ENCODE measurements around the gene DEPDC4. TPM values are rescaled to one million over a fixed set of nuclear protein-coding genes. Genes with fewer than 3 reads are reported as not detected.
A peak's percentile ranks its signal among the peaks of the same experiment; 100 is the strongest.
"Not testable (repeated sequence)": the region's sequence is repeated elsewhere in the genome, so short reads cannot be mapped to it uniquely, and the experiment has no call there.

The DEPDC4 gene
- total RNA-seq, 1 experiment from 2014 or later, result 3.2 TPM

- no peak overlapping the region for H4K91ac ChIP-seq (ENCODE audit: insufficient read length, low read depth, low read length)
- no peaks in the 10 kb centered on the region for H3K9me3 ChIP-seq (ENCODE audit: control insufficient read depth, low read depth, low read length)
- H3K56ac ChIP-seq (ENCODE audit: insufficient read length, low read depth, low read length), result no peak overlapping the region
- no peaks in the 10 kb centered on the region for H3K27me3 ChIP-seq (ENCODE audit: insufficient read depth, low read length)
- WGBS (ENCODE audit: extremely low coverage, insufficient read length, low lambda C conversion rate), result no CpG with 5 or more reads among the region's 11 CpGs
- H3K4me2 ChIP-seq (ENCODE audit: insufficient read depth, insufficient read length, low read length), result peak overlapping the region; percentile 94
- no peak overlapping the region for H3K4ac ChIP-seq (ENCODE audit: low read depth, low read length)
- no peak overlapping the region for H2BK5ac ChIP-seq (ENCODE audit: insufficient read length, low read length)
- no peak overlapping the region for H4K8ac ChIP-seq (replicated peaks; ENCODE audit: insufficient read length, low read depth, low read length)
- H3K27ac Mint-ChIP-seq, result peak overlapping the region; percentile 80 to 100 (median 98); a peak in 6 of 7 replicates
- H4K20me1 ChIP-seq (ENCODE audit: control insufficient read depth, insufficient read depth, insufficient read length), result no peaks in the 10 kb centered on the region
- H3K18ac ChIP-seq (ENCODE audit: insufficient read length, low read depth, low read length), result no peak overlapping the region
- H2BK15ac ChIP-seq (ENCODE audit: low read depth, low read length), result no peak overlapping the region
- peaks cover 17 to 18% of the 10 kb centered on the region in 2 experiments for H3K4me1 Mint-ChIP-seq
- no peak overlapping the region for H2BK120ac ChIP-seq (ENCODE audit: low read depth, low read length, poor library complexity, severe bottlenecking)
- H3K79me2 ChIP-seq (ENCODE audit: insufficient read depth, low read length), result peaks cover 9% of the 10 kb centered on the region; the same call in 1 of the 2 replicates
- no peak overlapping the region for H2BK20ac ChIP-seq (ENCODE audit: low read depth, low read length, poor library complexity, severe bottlenecking)
- H3K23ac ChIP-seq (ENCODE audit: insufficient read length, low read depth, low read length), result no peak overlapping the region
- H2BK12ac ChIP-seq (ENCODE audit: insufficient read length, low read depth, low read length), result no peak overlapping the region
- no peak overlapping the region for H3T11ph ChIP-seq (ENCODE audit: low read length)
- H3K9me3 Mint-ChIP-seq, result no peaks in the 10 kb centered on the region
- H3K4me1 ChIP-seq (ENCODE audit: insufficient read depth, low read length), result 0 out of 2 replicates have a peak, but pooled peaks cover 6% of the 10 kb centered on the region
- no peak overlapping the region for H4K5ac ChIP-seq (ENCODE audit: insufficient read length, low read depth, low read length)
- peak overlapping the region; percentile 97 to 99 for H3K4me3 Mint-ChIP-seq
- no peak overlapping the region for H2AFZ ChIP-seq (ENCODE audit: low read length)
- H3K14ac ChIP-seq (ENCODE audit: insufficient read depth, low read length), result no peak overlapping the region
- no peaks in the 10 kb centered on the region for H3K27me3 Mint-ChIP-seq (ENCODE audit: low read depth)
- peak overlapping the region; percentile 30 for H3K9ac ChIP-seq (ENCODE audit: extremely low read depth, insufficient read length, low read length)
- H2AK5ac ChIP-seq (ENCODE audit: insufficient read length, low read length), result no peak overlapping the region
- no peaks in the 10 kb centered on the region for H3K79me1 ChIP-seq (ENCODE audit: insufficient read depth, low read depth, low read length, poor library complexity, severe bottlenecking)
- peaks cover 10% of the 10 kb centered on the region for H3K23me2 ChIP-seq (ENCODE audit: insufficient read length, low read depth, low read length, poor library complexity, severe bottlenecking)
- TF ChIP-seq CTCF (conservative IDR thresholded peaks at IDR 0.05), result no peak
- DNase-seq, result no peak
- peak overlapping the region; percentile 59 for H3K27ac ChIP-seq (ENCODE audit: insufficient read length, low read depth, low read length)
- H3K36me3 Mint-ChIP-seq (ENCODE audit: insufficient read depth in 1 of 3, low read depth in 3 of 3), result peaks cover 0 to 1% (median 0%) of the 10 kb centered on the region in 3 experiments; a peak in 2 of 7 replicates
Measured at GRCh38 chr12:100265732-100266584, 921 bp downstream of the DEPDC4 start.

GRCh38 chr12:100265107-100265506 is 1.8 kb downstream of the DEPDC4 start:
- not testable (repeated sequence) for H4K8ac ChIP-seq (replicated peaks; ENCODE audit: insufficient read length, low read depth, low read length); H3K18ac ChIP-seq (ENCODE audit: insufficient read length, low read depth, low read length); H3K23ac ChIP-seq (ENCODE audit: insufficient read length, low read depth, low read length); H2BK15ac ChIP-seq (ENCODE audit: low read depth, low read length); H3K4me2 ChIP-seq (ENCODE audit: insufficient read depth, insufficient read length, low read length); H3T11ph ChIP-seq (ENCODE audit: low read length); H3K36me3 Mint-ChIP-seq (ENCODE audit: insufficient read depth in 1 of 3, low read depth in 3 of 3); H3K56ac ChIP-seq (ENCODE audit: insufficient read length, low read depth, low read length); H2BK20ac ChIP-seq (ENCODE audit: low read depth, low read length, poor library complexity, severe bottlenecking); H2AK5ac ChIP-seq (ENCODE audit: insufficient read length, low read length); H3K27me3 ChIP-seq (ENCODE audit: insufficient read depth, low read length); H3K9me3 ChIP-seq (ENCODE audit: control insufficient read depth, low read depth, low read length); H2BK12ac ChIP-seq (ENCODE audit: insufficient read length, low read depth, low read length); H3K9me3 Mint-ChIP-seq; H3K27ac ChIP-seq (ENCODE audit: insufficient read length, low read depth, low read length); H3K79me1 ChIP-seq (ENCODE audit: insufficient read depth, low read depth, low read length, poor library complexity, severe bottlenecking); H3K27ac Mint-ChIP-seq; H3K79me2 ChIP-seq (ENCODE audit: insufficient read depth, low read length); H4K20me1 ChIP-seq (ENCODE audit: control insufficient read depth, insufficient read depth, insufficient read length); H3K14ac ChIP-seq (ENCODE audit: insufficient read depth, low read length); H2AFZ ChIP-seq (ENCODE audit: low read length); H3K4me1 ChIP-seq (ENCODE audit: insufficient read depth, low read length); H4K5ac ChIP-seq (ENCODE audit: insufficient read length, low read depth, low read length); H4K91ac ChIP-seq (ENCODE audit: insufficient read length, low read depth, low read length); H2BK120ac ChIP-seq (ENCODE audit: low read depth, low read length, poor library complexity, severe bottlenecking); H2BK5ac ChIP-seq (ENCODE audit: insufficient read length, low read length); H3K4ac ChIP-seq (ENCODE audit: low read depth, low read length); H3K27me3 Mint-ChIP-seq (ENCODE audit: low read depth); H3K9ac ChIP-seq (ENCODE audit: extremely low read depth, insufficient read length, low read length); DNase-seq
- Mint-ChIP-seq H3K4me1 (peaks cover 17 to 18% of the 10 kb centered on the region in 2 experiments), H3K4me3 (peak overlapping the region in 1 of 2 experiments; percentile 9; a peak in 1 of 5 replicates)
- no CpG with 5 or more reads among the region's 5 CpGs for WGBS (ENCODE audit: extremely low coverage, insufficient read length, low lambda C conversion rate)
- peaks cover 10% of the 10 kb centered on the region for H3K23me2 ChIP-seq (ENCODE audit: insufficient read length, low read depth, low read length, poor library complexity, severe bottlenecking)

Measured in H9 (cell line).